Spleen (tissue), 11 donors: Measurements from ENCODE around the gene WDR26. TPM values are rescaled to one million over a fixed set of nuclear protein-coding genes. Genes with fewer than 3 reads are reported as not detected.

ENCODE experiments used
- DNase-seq: peaks from one replicate; pipeline ENCODE4 v3.0.0-alpha.2; 2020
- H3K27ac ChIP-seq, 8 donors: fragments of 200-600 bp; sonication (generic) in 7 of 8; 1 replicate in 4 of 8; 2 replicates in 4 of 8; pipeline versions ENCODE4 v1.5.0 to v1.8.0; 2016 to 2021; ENCODE audit warnings: inconsistent platforms in 4 of 8, mild to moderate bottlenecking in 4 of 8, moderate library complexity in 1 of 8
- H3K27me3 ChIP-seq, 7 donors: fragments of 200-600 bp; sonication (generic) in 6 of 7; replicated peaks in 1 of 7; 1 replicate in 4 of 7; 2 replicates in 3 of 7; pipeline versions ENCODE4 v1.5.0 to v1.8.0; 2016 to 2021; ENCODE audit warnings: inconsistent platforms in 3 of 7, mild to moderate bottlenecking in 1 of 7
- H3K36me3 ChIP-seq, 6 donors: fragments of 200-600 bp; sonication (generic) in 5 of 6; 1 replicate in 4 of 6; 2 replicates in 2 of 6; pipeline versions ENCODE4 v1.5.0 to v1.8.0; 2016 to 2021; ENCODE audit warnings: inconsistent platforms in 2 of 6
- H3K4me1 ChIP-seq, 6 donors: fragments of 200-600 bp; sonication (generic) in 5 of 6; 1 replicate in 3 of 6; 2 replicates in 3 of 6; pipeline versions ENCODE4 v1.5.0 to v1.8.0; 2016 to 2021; ENCODE audit warnings: inconsistent platforms in 3 of 6
- H3K4me3 ChIP-seq, 8 donors: fragments of 200-600 bp; sonication (generic) in 7 of 8; 1 replicate in 4 of 8; 2 replicates in 4 of 8; pipeline versions ENCODE4 v1.5.0 to v1.8.0; 2016 to 2021; ENCODE audit warnings: inconsistent platforms in 4 of 8, mild to moderate bottlenecking in 4 of 8, moderate library complexity in 2 of 8
- H3K9me3 ChIP-seq, 8 donors: fragments of 200-600 bp; sonication (generic) in 7 of 8; 1 replicate in 4 of 8; 2 replicates in 4 of 8; pipeline versions ENCODE4 v1.5.0 to v1.8.0; 2016 to 2021; ENCODE audit warnings: inconsistent platforms in 4 of 8
- CTCF ChIP-seq, 11 experiments: fragments of 200-600 bp in 7 of 11; fragments of 450-650 bp in 4 of 11; sonication (generic) in 4 of 11; IDR thresholded peaks in 8 of 11; conservative IDR thresholded peaks in 3 of 11; 1 replicate in 7 of 11; 2 replicates in 4 of 11; pipeline versions ENCODE4 v1.4.0 to v1.8.0; 2016 to 2021; ENCODE audit warnings: antibody characterized with exemption in 11 of 11, inconsistent platforms in 4 of 11, mild to moderate bottlenecking in 1 of 11
- POLR2A ChIP-seq, 3 donors: fragments of 450-650 bp; IDR thresholded peaks; one replicate each; pipeline ENCODE4 v1.5.1; 2017; ENCODE audit warnings: antibody characterized with exemption in 3 of 3, mild to moderate bottlenecking in 1 of 3
- POLR2AphosphoS5 ChIP-seq, 3 donors: sonication (generic); formaldehyde crosslinking; IDR thresholded peaks; one replicate each; pipeline ENCODE4 v1.5.1; 2017; ENCODE audit warnings: antibody characterized with exemption in 3 of 3
- WGBS, 5 donors: extraction: QIAGEN DNeasy Blood & Tissue Kit in 3 of 5; methylation state at CpG; one replicate each; pipeline versions ENCODE4 v1.1.5 to v1.1.7; 2013 to 2018; 5-methylcytosine and 5-hydroxymethylcytosine counted together
- intact Hi-C: fragments of 100-400 bp; cut with DNase I; formaldehyde crosslinking; loops from one replicate; pipeline ENCODE4 v1.15.0; 2023; ENCODE audit warnings: low total_unique reads
- polyA plus RNA-seq, 3 donors: library from polyadenylated mRNA; stranded (reverse); fragments of 200-250 nt; gene quantifications; one replicate each; pipeline ENCODE4 v1.2.1, GENCODE V29; 2013
- total RNA-seq, 7 donors: library from RNA; depleted of rRNA in 3 of 7; stranded (reverse); fragments of >200 nt in 3 of 7; fragmentation: NEBNext Ultra II Directional in 4 of 7; extraction: Animal tissue kit (Norgen Biotek cat#: 25700) in 4 of 7; gene quantifications; one replicate each; pipeline versions ENCODE4 v1.1.0 to v1.2.1, GENCODE V29; 2016 to 2021
- donor health status: healthy with polysubstance abuse.
- donor health status: DM: no; HTN: no; CAD: no; lungs with moderate emphysema.
- donor health status: DM: no; HTN: no; CAD: no.
- donor health status: Bipolar disorder and iron deficiency.
- donor health status: healthy.
- donor health status: DM: no; HTN: no; CAD: no.
- donor health status: DM: yes; HTN: yes; CAD: no.

Gene WDR26
- total and polyA plus RNA-seq, 10 donors: 22.0 to 148 (median 119) TPM

- H3K4me1 ChIP-seq: peaks cover 3 to 35% (median 8%) of the 10 kb centered on the region in 6 donors
- no peaks in the 10 kb centered on the region for H3K9me3 ChIP-seq
- no peak overlapping the region for H3K4me3 ChIP-seq
- no peak for DNase-seq
- H3K36me3 ChIP-seq: peaks cover 12 to 100% (median 90%) of the 10 kb centered on the region in 6 donors
- no peaks in the 10 kb centered on the region for H3K27me3 ChIP-seq
- TF ChIP-seq POLR2A (IDR thresholded peaks at IDR 0.05) (no peak), CTCF (IDR thresholded peaks at IDR 0.05 in 8 of 11, conservative IDR thresholded peaks at IDR 0.05 in 3 of 11) (no peak)
- intact Hi-C loops: no loop called here
- H3K27ac ChIP-seq: no peak overlapping the region
Measured at GRCh38 chr1:224420106-224420505, 14.5 kb downstream of the WDR26 start.

- Histone ChIP-seq H3K4me1 (peaks cover 0 to 38% (median 4%) of the 10 kb centered on the region in 6 donors), H3K27me3 (no peaks in the 10 kb centered on the region), H3K27ac (peak overlapping the region in 2 of 8 donors; percentile 7 to 10), H3K36me3 (peaks cover 0 to 100% (median 87%) of the 10 kb centered on the region in 6 donors), H3K9me3 (no peaks in the 10 kb centered on the region), H3K4me3 (no peak overlapping the region)
- TF ChIP-seq POLR2A (IDR thresholded peaks at IDR 0.05): no peak
- TF ChIP-seq POLR2AphosphoS5 (IDR thresholded peaks at IDR 0.05): no peak
- TF ChIP-seq CTCF (IDR thresholded peaks at IDR 0.05 in 8 of 11, conservative IDR thresholded peaks at IDR 0.05 in 3 of 11): no peak
- DNase-seq: no peak
- 65 to 81% (median 71%) methylated on average over 1 of the region's 1 CpG for WGBS, 5 donors
- intact Hi-C loops: no loop called here
Measured at GRCh38 chr1:224411766-224412165, 22.8 kb downstream of the WDR26 start.

GRCh38 chr1:224408294-224408590 lies 26.4 kb downstream of the WDR26 start:
- TF ChIP-seq POLR2A (IDR thresholded peaks at IDR 0.05) (no peak), POLR2AphosphoS5 (IDR thresholded peaks at IDR 0.05) (no peak), CTCF (IDR thresholded peaks at IDR 0.05 in 8 of 11, conservative IDR thresholded peaks at IDR 0.05 in 3 of 11) (no peak)
- intact Hi-C loops: no loop called here
- Histone ChIP-seq H3K9me3 (no peaks in the 10 kb centered on the region), H3K27ac (no peak overlapping the region), H3K4me3 (no peak overlapping the region), H3K4me1 (peaks cover 0 to 47% (median 4%) of the 10 kb centered on the region in 6 donors), H3K36me3 (peaks cover 0 to 100% (median 79%) of the 10 kb centered on the region in 6 donors), H3K27me3 (no peaks in the 10 kb centered on the region)
- DNase-seq: no peak
- 92 to 97% (median 95%) methylated on average over 1 of the region's 1 CpG for WGBS, 5 donors

GRCh38 chr1:224407571-224408293 lies 26.9 kb downstream of the WDR26 start:
- H3K9me3 ChIP-seq: no peaks in the 10 kb centered on the region
- no peak overlapping the region for H3K4me3 ChIP-seq
- intact Hi-C loops: no loop called here
- H3K27me3 ChIP-seq: no peaks in the 10 kb centered on the region
- H3K36me3 ChIP-seq: peaks cover 0 to 100% (median 81%) of the 10 kb centered on the region in 6 donors
- no peak overlapping the region for H3K27ac ChIP-seq
- peaks cover 0 to 52% (median 4%) of the 10 kb centered on the region in 6 donors for H3K4me1 ChIP-seq
- no peak for TF ChIP-seq CTCF (IDR thresholded peaks at IDR 0.05 in 8 of 11, conservative IDR thresholded peaks at IDR 0.05 in 3 of 11)
- no peak for TF ChIP-seq POLR2AphosphoS5 (IDR thresholded peaks at IDR 0.05)
- TF ChIP-seq POLR2A (IDR thresholded peaks at IDR 0.05): no peak
- DNase-seq: no peak
- WGBS, 5 donors: 90 to 97% (median 92%) methylated on average over 7 of the region's 7 CpGs
